Measurements from ENCODE around the gene B9D1. TPM values are rescaled to one million over a fixed set of nuclear protein-coding genes. Genes with fewer than 3 reads are reported as not detected.

Gene B9D1
- total RNA-seq, 1 donor from 2014 or later = 5.9 TPM

GRCh38 chr17:19298569-19299213, 63.8 kb downstream of the B9D1 start:
- no peak for DNase-seq
- intact Hi-C loops (cut with micrococcal nuclease) = no loop called here
- ATAC-seq = no peak

GRCh38 chr17:19296786-19297778, 65.4 kb downstream of the B9D1 start:
- DNase-seq = no peak
- ATAC-seq = no peak
- intact Hi-C loops (cut with micrococcal nuclease) = no loop called here

GRCh38 chr17:19295473-19296135, 66.9 kb downstream of the B9D1 start:
- intact Hi-C loops (cut with micrococcal nuclease) = no loop called here
- DNase-seq (no peak), ATAC-seq (peak; percentile 9)

GRCh38 chr17:19294443-19294842, 68.1 kb downstream of the B9D1 start:
- intact Hi-C loops (cut with micrococcal nuclease) = no loop called here
- ATAC-seq = no peak

More at GRCh38 chr17:19294443-19294842, 68.1 kb downstream of the B9D1 start:
- no peak for DNase-seq

Small RNA genes lying within 50 kb of the gene (microRNA-seq; reads per million reads assigned to microRNA genes)
- gene MIR1180 (ENCODE audit: borderline number of aligned reads) = 70.6 reads per million, percentile 33 among the genes with 10 or more reads in this experiment

Other genes starting within 250 kb of the B9D1 start
- gene GRAPL, start 235.1 kb downstream of the B9D1 start, total RNA-seq = 1.0 TPM
- gene EPN2, start 125.4 kb downstream of the B9D1 start, total RNA-seq = 94.5 TPM
- gene MAPK7, start 15.8 kb upstream of the B9D1 start, total RNA-seq = 10.7 TPM
- gene MFAP4, start 24.5 kb upstream of the B9D1 start, total RNA-seq = 34.8 TPM
- gene RNF112, start 48.5 kb upstream of the B9D1 start, total RNA-seq = 3.5 TPM
- gene SLC47A1, start 171.1 kb upstream of the B9D1 start, total RNA-seq = 4.6 TPM

All from left ventricle myocardium superior (tissue), 1 donor.